ENCODE data around the gene EEF1AKMT4. TPM values are rescaled to one million over a fixed set of nuclear protein-coding genes. Genes with fewer than 3 reads are reported as not detected.

Gene EEF1AKMT4
- total and polyA plus RNA-seq, 8 donors, result 0.73 to 18.5 (median 6.1) TPM; not detected in 1

GRCh38 chr3:184234224-184234623, 15.2 kb upstream of the EEF1AKMT4 start:
- peaks cover 16 to 72% (median 43%) of the 10 kb centered on the region in 3 donors for H3K27me3 ChIP-seq
- DNase-seq, result peak; percentile 61 to 65
- peaks cover 17 to 22% (median 20%) of the 10 kb centered on the region in 4 donors for H3K4me1 ChIP-seq
- H3K27ac ChIP-seq, result no peak overlapping the region
- intact Hi-C loops (cut with DNase I; ENCODE audit: low total_unique reads), result loop anchor here (10.0 kb wide), 1 partner anchor 339 kb away; no protein-coding TSS in a partner anchor
- H3K36me3 ChIP-seq, result no peaks in the 10 kb centered on the region
- no peak for TF ChIP-seq POLR2A (IDR thresholded peaks at IDR 0.05)
- TF ChIP-seq, protein P1, sequence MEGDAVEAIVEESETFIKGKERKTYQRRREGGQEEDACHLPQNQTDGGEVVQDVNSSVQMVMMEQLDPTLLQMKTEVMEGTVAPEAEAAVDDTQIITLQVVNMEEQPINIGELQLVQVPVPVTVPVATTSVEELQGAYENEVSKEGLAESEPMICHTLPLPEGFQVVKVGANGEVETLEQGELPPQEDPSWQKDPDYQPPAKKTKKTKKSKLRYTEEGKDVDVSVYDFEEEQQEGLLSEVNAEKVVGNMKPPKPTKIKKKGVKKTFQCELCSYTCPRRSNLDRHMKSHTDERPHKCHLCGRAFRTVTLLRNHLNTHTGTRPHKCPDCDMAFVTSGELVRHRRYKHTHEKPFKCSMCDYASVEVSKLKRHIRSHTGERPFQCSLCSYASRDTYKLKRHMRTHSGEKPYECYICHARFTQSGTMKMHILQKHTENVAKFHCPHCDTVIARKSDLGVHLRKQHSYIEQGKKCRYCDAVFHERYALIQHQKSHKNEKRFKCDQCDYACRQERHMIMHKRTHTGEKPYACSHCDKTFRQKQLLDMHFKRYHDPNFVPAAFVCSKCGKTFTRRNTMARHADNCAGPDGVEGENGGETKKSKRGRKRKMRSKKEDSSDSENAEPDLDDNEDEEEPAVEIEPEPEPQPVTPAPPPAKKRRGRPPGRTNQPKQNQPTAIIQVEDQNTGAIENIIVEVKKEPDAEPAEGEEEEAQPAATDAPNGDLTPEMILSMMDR (IDR thresholded peaks at IDR 0.05), result no peak
- no peak for TF ChIP-seq POLR2AphosphoS5 (IDR thresholded peaks at IDR 0.05)
- TF ChIP-seq EP300 (IDR thresholded peaks at IDR 0.05), result no peak
- 18 to 33% (median 31%) methylated on average over 1 to 4 of the region's 4 CpGs for WGBS, 5 donors
- no peak overlapping the region for H3K4me3 ChIP-seq
- H3K9me3 ChIP-seq, result no peaks in the 10 kb centered on the region

DNA sequence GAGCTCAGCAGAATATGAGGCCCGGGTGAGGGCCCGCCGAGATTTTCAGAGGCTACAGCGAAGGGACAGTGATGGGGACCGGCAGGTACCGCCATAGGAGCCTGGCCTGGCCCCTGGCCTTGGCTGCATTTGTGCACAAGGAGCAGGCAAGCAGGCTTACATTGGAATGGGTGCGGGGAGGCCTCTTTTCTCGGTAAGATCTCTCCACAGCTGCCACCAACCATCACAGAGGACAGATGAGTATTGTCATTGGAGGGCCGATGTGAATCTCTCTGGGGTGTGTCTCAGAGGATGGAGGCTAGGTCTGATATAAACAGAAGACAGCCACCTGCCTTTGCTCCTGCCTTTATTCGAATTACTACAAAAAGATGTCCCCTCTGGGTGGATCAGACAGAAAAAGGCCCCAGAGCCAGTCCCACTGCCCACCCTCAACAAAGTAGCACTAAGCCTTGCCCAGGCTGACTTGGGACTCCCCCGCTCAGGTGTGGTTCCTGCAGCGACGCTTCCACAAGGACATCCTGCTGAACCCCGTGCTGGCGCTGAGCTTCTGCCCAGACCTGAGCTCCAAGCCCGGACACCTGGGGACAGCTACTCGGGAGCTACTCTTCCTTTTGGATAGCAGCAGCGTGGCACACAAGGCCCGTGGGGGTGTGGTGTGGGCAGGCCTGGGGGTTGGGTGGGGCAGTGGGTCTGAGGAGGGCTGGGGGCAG, 14.6 kb upstream of the EEF1AKMT4 start:
- H3K27me3 ChIP-seq, result peaks cover 13 to 71% (median 37%) of the 10 kb centered on the region in 3 donors
- TF ChIP-seq POLR2AphosphoS5 (IDR thresholded peaks at IDR 0.05), result no peak
- no peak for TF ChIP-seq POLR2A (IDR thresholded peaks at IDR 0.05)
- TF ChIP-seq, protein P1 (IDR thresholded peaks at IDR 0.05), result no peak
- no peak for DNase-seq
- H3K4me3 ChIP-seq, result no peak overlapping the region
- 82 to 90% (median 86%) methylated on average over 17 to 19 of the region's 19 CpGs for WGBS, 5 donors
- H3K36me3 ChIP-seq, result no peaks in the 10 kb centered on the region
- H3K9me3 ChIP-seq, result no peaks in the 10 kb centered on the region
- H3K27ac ChIP-seq, result no peak overlapping the region
- intact Hi-C loops (cut with DNase I; ENCODE audit: low total_unique reads), result loop anchor here (10.0 kb wide), 1 partner anchor 340 kb away; no protein-coding TSS in a partner anchor
- H3K4me1 ChIP-seq, result peaks cover 11 to 16% (median 14%) of the 10 kb centered on the region in 4 donors

DNA sequence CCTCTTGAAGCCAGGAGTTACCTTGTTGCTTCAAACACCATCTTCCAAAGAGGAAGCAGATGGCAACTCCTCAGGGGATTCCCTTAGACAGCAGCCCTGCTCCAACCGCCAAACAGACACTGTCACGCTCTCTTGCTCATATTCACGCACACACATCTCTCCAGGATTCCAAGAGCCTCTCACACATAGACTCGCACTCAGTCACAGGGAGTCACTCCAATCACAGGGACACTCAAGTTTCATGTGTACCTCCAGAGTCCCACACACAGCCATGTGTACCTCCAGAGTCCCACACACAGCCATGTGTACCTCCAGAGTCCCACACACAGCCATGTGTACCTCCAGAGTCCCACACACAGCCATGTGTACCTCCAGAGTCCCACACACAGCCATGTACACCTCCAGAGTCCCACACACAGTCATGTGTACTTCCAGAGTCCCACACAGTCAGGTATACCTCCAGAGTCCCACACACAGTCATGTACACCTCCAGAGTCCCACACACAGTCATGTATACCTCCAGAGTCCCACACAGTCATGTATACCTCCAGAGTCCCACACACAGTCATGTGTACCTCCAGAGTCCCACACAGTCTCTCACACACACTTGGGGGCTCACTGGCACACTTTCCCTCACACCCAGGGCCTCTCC, 14.0 kb upstream of the EEF1AKMT4 start:
- H3K27me3 ChIP-seq, result peaks cover 9 to 67% (median 31%) of the 10 kb centered on the region in 3 donors
- no peak for DNase-seq
- TF ChIP-seq POLR2AphosphoS5 (IDR thresholded peaks at IDR 0.05) (no peak), POLR2A (IDR thresholded peaks at IDR 0.05) (no peak), EP300 (IDR thresholded peaks at IDR 0.05) (no peak)
- TF ChIP-seq, protein P1 (IDR thresholded peaks at IDR 0.05), result no peak
- H3K4me1 ChIP-seq, result peaks cover 4 to 9% (median 7%) of the 10 kb centered on the region in 4 donors
- H3K9me3 ChIP-seq, result no peaks in the 10 kb centered on the region
- WGBS, 5 donors, result 84 to 93% (median 89%) methylated on average over 4 of the region's 4 CpGs
- no peak overlapping the region for H3K27ac ChIP-seq
- intact Hi-C loops (cut with DNase I; ENCODE audit: low total_unique reads), result loop anchor here (10.0 kb wide), 1 partner anchor 341 kb away; no protein-coding TSS in a partner anchor
- H3K4me3 ChIP-seq, result no peak overlapping the region
- H3K36me3 ChIP-seq, result no peaks in the 10 kb centered on the region

- Histone ChIP-seq H3K4me3 (no peak overlapping the region), H3K36me3 (no peaks in the 10 kb centered on the region), H3K27ac (no peak overlapping the region), H3K9me3 (no peaks in the 10 kb centered on the region), H3K4me1 (peaks cover under 1 to 6% (median 2%) of the 10 kb centered on the region in 4 donors), H3K27me3 (peaks cover 4 to 67% (median 25%) of the 10 kb centered on the region in 3 donors)
- intact Hi-C loops (cut with DNase I; ENCODE audit: low total_unique reads), result loop anchor here (10.0 kb wide), 1 partner anchor 341 kb away; no protein-coding TSS in a partner anchor
- TF ChIP-seq POLR2A (IDR thresholded peaks at IDR 0.05), result no peak
- TF ChIP-seq EP300 (IDR thresholded peaks at IDR 0.05), result no peak
- TF ChIP-seq POLR2AphosphoS5 (IDR thresholded peaks at IDR 0.05), result no peak
- TF ChIP-seq, protein P1 (IDR thresholded peaks at IDR 0.05), result no peak
- 48 to 56% (median 54%) methylated on average over 11 to 14 of the region's 14 CpGs for WGBS, 5 donors
- no peak for DNase-seq
Measured at GRCh38 chr3:184236033-184236410, 13.4 kb upstream of the EEF1AKMT4 start.

All from stomach (tissue), 9 donors.